Endothelial cell (in vitro differentiated cells): Measurements from ENCODE around the gene KCNB1. TPM values are rescaled to one million over a fixed set of nuclear protein-coding genes. Genes with fewer than 3 reads are reported as not detected.

ENCODE experiments used
- DNase-seq: peaks from one replicate; pipeline ENCODE4 v3.0.0; 2021; ENCODE audit warnings: low spot score
- H3K27ac Mint-ChIP-seq: one replicate; pipeline ENCODE4 v1.8.0; 2021; ENCODE audit warnings: mixed read lengths, inconsistent platforms; ENCODE audit not compliant: unreplicated experiment
- H3K27me3 Mint-ChIP-seq: one replicate; pipeline ENCODE4 v1.8.0; 2021; ENCODE audit warnings: mild to moderate bottlenecking, moderate library complexity, mixed read lengths, inconsistent platforms; ENCODE audit not compliant: unreplicated experiment
- H3K36me3 Mint-ChIP-seq: one replicate; pipeline ENCODE4 v1.8.0; 2021; ENCODE audit warnings: mild to moderate bottlenecking, low read depth, mixed read lengths, inconsistent platforms; ENCODE audit not compliant: unreplicated experiment
- H3K4me1 Mint-ChIP-seq: one replicate; pipeline ENCODE4 v1.8.0; 2021; ENCODE audit warnings: mild to moderate bottlenecking, mixed read lengths, inconsistent platforms; ENCODE audit not compliant: unreplicated experiment
- H3K4me3 Mint-ChIP-seq: one replicate; pipeline ENCODE4 v1.8.0; 2021; ENCODE audit warnings: mild to moderate bottlenecking, mixed read lengths, inconsistent platforms; ENCODE audit not compliant: unreplicated experiment
- H3K9me3 Mint-ChIP-seq: one replicate; pipeline ENCODE4 v1.8.0; 2021; ENCODE audit warnings: mixed read lengths, inconsistent platforms; ENCODE audit not compliant: unreplicated experiment
- total RNA-seq: library from RNA; stranded (reverse); fragmentation: NEBNext Ultra II Directional; extraction: Animal tissue kit (Norgen Biotek cat#: 25700); gene quantifications from one replicate; pipeline ENCODE4 v1.2.1, GENCODE V29; 2021; ENCODE audit not compliant: unreplicated experiment
- TF ChIP-seq, protein P1 (sequence below): fragments of 200-600 bp; sonication (generic); IDR thresholded peaks from one replicate; pipeline ENCODE4 v1.5.0; 2021; ENCODE audit warnings: antibody characterized with exemption; ENCODE audit not compliant: unreplicated experiment

The KCNB1 gene
- total RNA-seq, 1 donor from 2014 or later, result 0.36 TPM

- no peaks in the 10 kb centered on the region for H3K36me3 Mint-ChIP-seq
- no peak overlapping the region for H3K27ac Mint-ChIP-seq
- H3K4me3 Mint-ChIP-seq, result no peak overlapping the region
- H3K27me3 Mint-ChIP-seq, result peaks cover 1% of the 10 kb centered on the region
- no peaks in the 10 kb centered on the region for H3K4me1 Mint-ChIP-seq
- TF ChIP-seq, protein P1, sequence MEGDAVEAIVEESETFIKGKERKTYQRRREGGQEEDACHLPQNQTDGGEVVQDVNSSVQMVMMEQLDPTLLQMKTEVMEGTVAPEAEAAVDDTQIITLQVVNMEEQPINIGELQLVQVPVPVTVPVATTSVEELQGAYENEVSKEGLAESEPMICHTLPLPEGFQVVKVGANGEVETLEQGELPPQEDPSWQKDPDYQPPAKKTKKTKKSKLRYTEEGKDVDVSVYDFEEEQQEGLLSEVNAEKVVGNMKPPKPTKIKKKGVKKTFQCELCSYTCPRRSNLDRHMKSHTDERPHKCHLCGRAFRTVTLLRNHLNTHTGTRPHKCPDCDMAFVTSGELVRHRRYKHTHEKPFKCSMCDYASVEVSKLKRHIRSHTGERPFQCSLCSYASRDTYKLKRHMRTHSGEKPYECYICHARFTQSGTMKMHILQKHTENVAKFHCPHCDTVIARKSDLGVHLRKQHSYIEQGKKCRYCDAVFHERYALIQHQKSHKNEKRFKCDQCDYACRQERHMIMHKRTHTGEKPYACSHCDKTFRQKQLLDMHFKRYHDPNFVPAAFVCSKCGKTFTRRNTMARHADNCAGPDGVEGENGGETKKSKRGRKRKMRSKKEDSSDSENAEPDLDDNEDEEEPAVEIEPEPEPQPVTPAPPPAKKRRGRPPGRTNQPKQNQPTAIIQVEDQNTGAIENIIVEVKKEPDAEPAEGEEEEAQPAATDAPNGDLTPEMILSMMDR, result no peak
- no peak for DNase-seq
- no peaks in the 10 kb centered on the region for H3K9me3 Mint-ChIP-seq
Measured at GRCh38 chr20:49353348-49353747, 129.1 kb downstream of the KCNB1 start.

DNA sequence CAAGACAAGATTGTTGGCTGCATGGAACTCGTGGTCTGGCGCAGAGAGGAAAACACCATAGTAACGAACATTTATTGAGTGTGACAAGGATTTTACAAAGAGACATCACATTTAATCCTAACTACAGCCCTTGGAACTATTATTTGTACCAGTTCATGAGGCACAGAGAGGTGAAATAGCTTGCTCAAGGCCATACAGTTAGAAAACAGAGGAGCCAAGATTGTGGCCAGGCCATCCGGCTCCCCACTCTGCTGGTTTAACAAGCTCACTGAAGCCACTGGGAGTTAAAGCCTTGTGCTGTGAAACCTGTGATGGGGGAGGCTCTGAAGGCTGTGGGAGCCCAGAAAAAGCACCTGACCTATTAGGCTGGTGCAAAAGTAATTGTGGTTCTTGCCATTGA is 129.7 kb downstream of the KCNB1 start:
- no peak for DNase-seq
- Mint-ChIP-seq H3K4me1 (no peaks in the 10 kb centered on the region), H3K27me3 (no peaks in the 10 kb centered on the region), H3K36me3 (no peaks in the 10 kb centered on the region), H3K4me3 (no peak overlapping the region), H3K9me3 (no peaks in the 10 kb centered on the region), H3K27ac (no peak overlapping the region)
- TF ChIP-seq, protein P1, result no peak

DNA sequence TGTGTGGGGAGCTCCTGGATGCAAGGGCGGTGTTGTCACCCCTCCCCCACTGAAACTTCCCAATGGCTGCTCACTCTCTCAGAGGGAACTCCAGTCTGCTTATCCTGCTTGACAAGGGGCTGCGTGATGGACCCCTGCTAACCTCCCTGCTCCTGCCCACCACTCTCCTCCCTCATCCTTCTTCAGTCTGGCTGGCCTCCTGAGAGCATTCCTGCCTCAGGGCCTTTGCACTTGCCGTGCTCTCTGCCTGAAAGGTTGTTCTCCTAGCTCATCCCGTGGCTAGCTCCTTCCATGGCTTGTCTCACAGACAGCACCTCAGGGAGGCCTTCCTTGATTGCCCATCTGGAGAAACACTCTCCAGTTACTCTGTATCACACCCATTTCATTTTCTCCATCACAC is 130.7 kb downstream of the KCNB1 start:
- Mint-ChIP-seq H3K4me1 (no peaks in the 10 kb centered on the region), H3K27ac (no peak overlapping the region), H3K9me3 (no peaks in the 10 kb centered on the region), H3K27me3 (no peaks in the 10 kb centered on the region), H3K4me3 (no peak overlapping the region), H3K36me3 (no peaks in the 10 kb centered on the region)
- DNase-seq, result no peak
- TF ChIP-seq, protein P1, result no peak

GRCh38 chr20:49349694-49350252 is 132.7 kb downstream of the KCNB1 start:
- no peaks in the 10 kb centered on the region for H3K36me3 Mint-ChIP-seq
- H3K4me1 Mint-ChIP-seq, result no peaks in the 10 kb centered on the region
- DNase-seq, result no peak
- H3K27ac Mint-ChIP-seq, result no peak overlapping the region
- H3K9me3 Mint-ChIP-seq, result no peaks in the 10 kb centered on the region
- TF ChIP-seq, protein P1, result no peak
- H3K4me3 Mint-ChIP-seq, result no peak overlapping the region
- peaks cover 2% of the 10 kb centered on the region for H3K27me3 Mint-ChIP-seq

- TF ChIP-seq, protein P1, result no peak
- DNase-seq, result no peak
- Mint-ChIP-seq H3K4me3 (no peak overlapping the region), H3K36me3 (no peaks in the 10 kb centered on the region), H3K27ac (no peak overlapping the region), H3K27me3 (peaks cover 2% of the 10 kb centered on the region), H3K9me3 (no peaks in the 10 kb centered on the region), H3K4me1 (no peaks in the 10 kb centered on the region)
Measured at GRCh38 chr20:49349078-49349477, 133.4 kb downstream of the KCNB1 start.
